Liver (tissue), 9 donors: ENCODE results near the gene RGS14. TPM values are rescaled to one million over a fixed set of nuclear protein-coding genes. Genes with fewer than 3 reads are reported as not detected.

Source experiments
- DNase-seq: peaks from one replicate; pipeline ENCODE4 v3.0.0-alpha.2; 2017; ENCODE audit warnings: low spot score
- H3K27ac ChIP-seq, 2 donors: one replicate each; pipeline ENCODE4 v1.7.0; 2013; ENCODE audit warnings: inconsistent platforms in 2 of 2, low read length in 2 of 2, control low read depth in 1 of 2, low read depth in 1 of 2, mild to moderate bottlenecking in 1 of 2
- H3K27me3 ChIP-seq, 4 donors: one replicate each; pipeline versions ENCODE4 v1.6.1 to v1.7.0; 2013; ENCODE audit warnings: low read length in 3 of 4, inconsistent platforms in 1 of 4, mild to moderate bottlenecking in 1 of 4, moderate library complexity in 1 of 4; ENCODE audit not compliant: control insufficient read depth in 4 of 4, insufficient read depth in 4 of 4
- H3K36me3 ChIP-seq, 4 donors: one replicate each; pipeline versions ENCODE4 v1.6.1 to v1.7.0; 2013; ENCODE audit warnings: low read length in 3 of 4, mild to moderate bottlenecking in 3 of 4, low read depth in 1 of 4, moderate library complexity in 1 of 4; ENCODE audit not compliant: control insufficient read depth in 4 of 4, insufficient read depth in 3 of 4
- H3K4me1 ChIP-seq, 4 donors: one replicate each; pipeline versions ENCODE4 v1.6.1 to v1.7.0; 2013; ENCODE audit warnings: low read length in 3 of 4, mild to moderate bottlenecking in 3 of 4, moderate library complexity in 1 of 4; ENCODE audit not compliant: control insufficient read depth in 4 of 4, insufficient read depth in 4 of 4
- H3K4me3 ChIP-seq, 3 donors: one replicate each; pipeline versions ENCODE4 v1.6.1 to v1.7.0; 2013; ENCODE audit warnings: low read length in 3 of 3, control low read depth in 1 of 3, low read depth in 1 of 3, mild to moderate bottlenecking in 1 of 3
- H3K9ac ChIP-seq, 2 donors: one replicate each; pipeline ENCODE4 v1.7.0; 2013; ENCODE audit warnings: low read length in 2 of 2, mild to moderate bottlenecking in 2 of 2, moderate library complexity in 2 of 2, control low read depth in 1 of 2, low read depth in 1 of 2
- H3K9me3 ChIP-seq, 4 donors: one replicate each; pipeline versions ENCODE4 v1.6.1 to v1.7.0; 2013; ENCODE audit warnings: low read length in 3 of 4; ENCODE audit not compliant: control insufficient read depth in 4 of 4
- ATF3 ChIP-seq: IDR thresholded peaks from 2 replicates; pipeline ENCODE4 v1.6.1; 2016; ENCODE audit warnings: antibody characterized with exemption
- EGR1 ChIP-seq, 2 donors: IDR thresholded peaks; 2 replicates each; pipeline ENCODE4 v1.6.1; 2016 to 2018; ENCODE audit warnings: antibody characterized with exemption in 2 of 2, low read depth in 2 of 2
- FOXA1 ChIP-seq: IDR thresholded peaks from 2 replicates; pipeline ENCODE4 v1.6.1; 2016; ENCODE audit warnings: antibody characterized with exemption
- FOXA2 ChIP-seq: IDR thresholded peaks from 2 replicates; pipeline ENCODE4 v1.6.1; 2016; ENCODE audit warnings: antibody characterized with exemption
- GABPA ChIP-seq, 2 donors: IDR thresholded peaks in 1 of 2; conservative IDR thresholded peaks in 1 of 2; 2 replicates each; pipeline ENCODE4 v1.6.1; 2016; ENCODE audit warnings: antibody characterized with exemption in 2 of 2, mild to moderate bottlenecking in 1 of 2, moderate library complexity in 1 of 2
- HNF4A ChIP-seq, 2 donors: conservative IDR thresholded peaks; 2 replicates each; pipeline ENCODE4 v1.6.1; 2016; ENCODE audit warnings: antibody characterized with exemption in 2 of 2, mild to moderate bottlenecking in 2 of 2
- HNF4G ChIP-seq: IDR thresholded peaks from 2 replicates; pipeline ENCODE4 v1.6.1; 2016; ENCODE audit warnings: antibody characterized with exemption
- NR2F2 ChIP-seq: IDR thresholded peaks from 2 replicates; pipeline ENCODE4 v1.6.1; 2016; ENCODE audit warnings: antibody characterized with exemption
- RAD21 ChIP-seq, 2 donors: IDR thresholded peaks; 2 replicates each; pipeline ENCODE4 v1.6.1; 2016; ENCODE audit warnings: antibody characterized with exemption in 2 of 2, mild to moderate bottlenecking in 2 of 2
- RXRA ChIP-seq, 2 donors: IDR thresholded peaks; 2 replicates each; pipeline ENCODE4 v1.6.1; 2017 to 2018; ENCODE audit warnings: antibody characterized with exemption in 2 of 2, mild to moderate bottlenecking in 1 of 2
- SP1 ChIP-seq: IDR thresholded peaks from 2 replicates; pipeline ENCODE4 v1.6.1; 2018; ENCODE audit warnings: antibody characterized with exemption, mild to moderate bottlenecking
- TAF1 ChIP-seq: conservative IDR thresholded peaks from 2 replicates; pipeline ENCODE4 v1.6.1; 2016; ENCODE audit warnings: antibody characterized with exemption, mild to moderate bottlenecking
- YY1 ChIP-seq: IDR thresholded peaks from 2 replicates; pipeline ENCODE4 v1.6.1; 2016; ENCODE audit warnings: antibody characterized with exemption, mild to moderate bottlenecking
- WGBS: extraction: QIAGEN DNeasy Blood & Tissue Kit; methylation state at CpG from one replicate; pipeline ENCODE4 v1.1.7; 2013; 5-methylcytosine and 5-hydroxymethylcytosine counted together
- polyA plus RNA-seq, 2 donors: library from polyadenylated mRNA; stranded (reverse) in 1 of 2; unstranded in 1 of 2; fragments of 200-250 nt in 1 of 2; fragments of >200 nt in 1 of 2; fragmentation: Nextera tagmentation in 1 of 2; extraction: Ambion mirVana in 1 of 2; gene quantifications; one replicate each; pipeline versions ENCODE4 v1.2.1 to v1.2.3, GENCODE V29; 2013 to 2015
- total RNA-seq, 2 donors: library from RNA; depleted of rRNA; stranded (reverse); fragments of >200 nt; gene quantifications; one replicate each; pipeline ENCODE4 v1.2.3, GENCODE V29; 2014
- TF ChIP-seq, protein P1 (sequence below): fragments of 150-350 bp; IDR thresholded peaks from 2 replicates; pipeline ENCODE4 v1.5.1; 2017; ENCODE audit warnings: improper control_type of control experiment, low read depth, low read length; ENCODE audit not compliant: missing input control
- TF ChIP-seq, protein P2 (sequence below): IDR thresholded peaks from 2 replicates; pipeline ENCODE4 v1.6.1; 2016; ENCODE audit warnings: antibody characterized with exemption, mild to moderate bottlenecking
- TF ChIP-seq, protein P3 (sequence below): IDR thresholded peaks from 2 replicates; pipeline ENCODE4 v1.6.1; 2016; ENCODE audit warnings: antibody characterized with exemption
- TF ChIP-seq, protein P4 (sequence below): IDR thresholded peaks from 2 replicates; pipeline ENCODE4 v1.6.1; 2016; ENCODE audit warnings: antibody characterized with exemption
- donor health status: healthy.
- donor health status: healthy.
- donor health status: healthy.
- donor health status: healthy.
- donor health status: healthy.

RGS14 gene
- total and polyA plus RNA-seq, 4 donors = 10.2 to 53.8 (median 33.3) TPM

GRCh38 chr5:177396078-177396477 lies 38.4 kb downstream of the RGS14 start:
- Histone ChIP-seq H3K4me3 (no peak overlapping the region), H3K27me3 (no peaks in the 10 kb centered on the region)
- WGBS = 66% methylated on average over 8 of the region's 8 CpGs

More at GRCh38 chr5:177396078-177396477, 38.4 kb downstream of the RGS14 start:
- H3K9me3 ChIP-seq = no peaks in the 10 kb centered on the region
- TF ChIP-seq, protein P1, sequence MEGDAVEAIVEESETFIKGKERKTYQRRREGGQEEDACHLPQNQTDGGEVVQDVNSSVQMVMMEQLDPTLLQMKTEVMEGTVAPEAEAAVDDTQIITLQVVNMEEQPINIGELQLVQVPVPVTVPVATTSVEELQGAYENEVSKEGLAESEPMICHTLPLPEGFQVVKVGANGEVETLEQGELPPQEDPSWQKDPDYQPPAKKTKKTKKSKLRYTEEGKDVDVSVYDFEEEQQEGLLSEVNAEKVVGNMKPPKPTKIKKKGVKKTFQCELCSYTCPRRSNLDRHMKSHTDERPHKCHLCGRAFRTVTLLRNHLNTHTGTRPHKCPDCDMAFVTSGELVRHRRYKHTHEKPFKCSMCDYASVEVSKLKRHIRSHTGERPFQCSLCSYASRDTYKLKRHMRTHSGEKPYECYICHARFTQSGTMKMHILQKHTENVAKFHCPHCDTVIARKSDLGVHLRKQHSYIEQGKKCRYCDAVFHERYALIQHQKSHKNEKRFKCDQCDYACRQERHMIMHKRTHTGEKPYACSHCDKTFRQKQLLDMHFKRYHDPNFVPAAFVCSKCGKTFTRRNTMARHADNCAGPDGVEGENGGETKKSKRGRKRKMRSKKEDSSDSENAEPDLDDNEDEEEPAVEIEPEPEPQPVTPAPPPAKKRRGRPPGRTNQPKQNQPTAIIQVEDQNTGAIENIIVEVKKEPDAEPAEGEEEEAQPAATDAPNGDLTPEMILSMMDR = no peak
- TF ChIP-seq EGR1 (IDR thresholded peaks at IDR 0.05; ENCODE audit: low read depth in 2 of 2) = no peak
- TF ChIP-seq, protein P2, sequence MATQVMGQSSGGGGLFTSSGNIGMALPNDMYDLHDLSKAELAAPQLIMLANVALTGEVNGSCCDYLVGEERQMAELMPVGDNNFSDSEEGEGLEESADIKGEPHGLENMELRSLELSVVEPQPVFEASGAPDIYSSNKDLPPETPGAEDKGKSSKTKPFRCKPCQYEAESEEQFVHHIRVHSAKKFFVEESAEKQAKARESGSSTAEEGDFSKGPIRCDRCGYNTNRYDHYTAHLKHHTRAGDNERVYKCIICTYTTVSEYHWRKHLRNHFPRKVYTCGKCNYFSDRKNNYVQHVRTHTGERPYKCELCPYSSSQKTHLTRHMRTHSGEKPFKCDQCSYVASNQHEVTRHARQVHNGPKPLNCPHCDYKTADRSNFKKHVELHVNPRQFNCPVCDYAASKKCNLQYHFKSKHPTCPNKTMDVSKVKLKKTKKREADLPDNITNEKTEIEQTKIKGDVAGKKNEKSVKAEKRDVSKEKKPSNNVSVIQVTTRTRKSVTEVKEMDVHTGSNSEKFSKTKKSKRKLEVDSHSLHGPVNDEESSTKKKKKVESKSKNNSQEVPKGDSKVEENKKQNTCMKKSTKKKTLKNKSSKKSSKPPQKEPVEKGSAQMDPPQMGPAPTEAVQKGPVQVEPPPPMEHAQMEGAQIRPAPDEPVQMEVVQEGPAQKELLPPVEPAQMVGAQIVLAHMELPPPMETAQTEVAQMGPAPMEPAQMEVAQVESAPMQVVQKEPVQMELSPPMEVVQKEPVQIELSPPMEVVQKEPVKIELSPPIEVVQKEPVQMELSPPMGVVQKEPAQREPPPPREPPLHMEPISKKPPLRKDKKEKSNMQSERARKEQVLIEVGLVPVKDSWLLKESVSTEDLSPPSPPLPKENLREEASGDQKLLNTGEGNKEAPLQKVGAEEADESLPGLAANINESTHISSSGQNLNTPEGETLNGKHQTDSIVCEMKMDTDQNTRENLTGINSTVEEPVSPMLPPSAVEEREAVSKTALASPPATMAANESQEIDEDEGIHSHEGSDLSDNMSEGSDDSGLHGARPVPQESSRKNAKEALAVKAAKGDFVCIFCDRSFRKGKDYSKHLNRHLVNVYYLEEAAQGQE = no peak
- TF ChIP-seq, protein P3, sequence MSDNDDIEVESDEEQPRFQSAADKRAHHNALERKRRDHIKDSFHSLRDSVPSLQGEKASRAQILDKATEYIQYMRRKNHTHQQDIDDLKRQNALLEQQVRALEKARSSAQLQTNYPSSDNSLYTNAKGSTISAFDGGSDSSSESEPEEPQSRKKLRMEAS = no peak
- TF ChIP-seq, protein P4, sequence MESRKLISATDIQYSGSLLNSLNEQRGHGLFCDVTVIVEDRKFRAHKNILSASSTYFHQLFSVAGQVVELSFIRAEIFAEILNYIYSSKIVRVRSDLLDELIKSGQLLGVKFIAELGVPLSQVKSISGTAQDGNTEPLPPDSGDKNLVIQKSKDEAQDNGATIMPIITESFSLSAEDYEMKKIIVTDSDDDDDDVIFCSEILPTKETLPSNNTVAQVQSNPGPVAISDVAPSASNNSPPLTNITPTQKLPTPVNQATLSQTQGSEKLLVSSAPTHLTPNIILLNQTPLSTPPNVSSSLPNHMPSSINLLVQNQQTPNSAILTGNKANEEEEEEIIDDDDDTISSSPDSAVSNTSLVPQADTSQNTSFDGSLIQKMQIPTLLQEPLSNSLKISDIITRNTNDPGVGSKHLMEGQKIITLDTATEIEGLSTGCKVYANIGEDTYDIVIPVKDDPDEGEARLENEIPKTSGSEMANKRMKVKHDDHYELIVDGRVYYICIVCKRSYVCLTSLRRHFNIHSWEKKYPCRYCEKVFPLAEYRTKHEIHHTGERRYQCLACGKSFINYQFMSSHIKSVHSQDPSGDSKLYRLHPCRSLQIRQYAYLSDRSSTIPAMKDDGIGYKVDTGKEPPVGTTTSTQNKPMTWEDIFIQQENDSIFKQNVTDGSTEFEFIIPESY = no peak
- TF ChIP-seq GABPA (IDR thresholded peaks at IDR 0.05 in 1 of 2, conservative IDR thresholded peaks at IDR 0.05 in 1 of 2) = no peak
- TF ChIP-seq HNF4G = no peak
- no peak for TF ChIP-seq TAF1
- TF ChIP-seq FOXA2 = no peak
- TF ChIP-seq YY1 = no peak
- TF ChIP-seq SP1 = no peak
- TF ChIP-seq RAD21 (IDR thresholded peaks at IDR 0.05) = no peak
- no peak for TF ChIP-seq FOXA1
- no peak for TF ChIP-seq HNF4A (conservative IDR thresholded peaks at IDR 0.05)
- TF ChIP-seq RXRA (IDR thresholded peaks at IDR 0.05) = no peak
- no peak for TF ChIP-seq ATF3
- no peak for TF ChIP-seq NR2F2
- no peak overlapping the region for H3K9ac ChIP-seq
- H3K4me1 ChIP-seq = peaks cover 0 to 11% (median 6%) of the 10 kb centered on the region in 4 donors
- no peak overlapping the region for H3K27ac ChIP-seq
- H3K36me3 ChIP-seq = no peaks in the 10 kb centered on the region
- no peak for DNase-seq
